Fibroblast of lung (primary cell): ENCODE data around the gene NUP205. TPM values are rescaled to one million over a fixed set of nuclear protein-coding genes. Genes with fewer than 3 reads are reported as not detected.

Experiments
- DNase-seq, 2 donors: peaks; one replicate each; pipeline versions ENCODE4 v3.0.0 to v3.0.0-alpha.2; 2010; ENCODE audit warnings: low read depth in 2 of 2
- H2AFZ ChIP-seq: 2 replicates; pipeline ENCODE4 v1.5.1; 2012; ENCODE audit warnings: low read length, control low read depth, inconsistent platforms
- H3K27ac ChIP-seq: 2 replicates; pipeline ENCODE4 v1.5.1; 2011; ENCODE audit warnings: low read length, control low read depth; ENCODE audit not compliant: insufficient read depth
- H3K27me3 ChIP-seq: 2 replicates; pipeline ENCODE4 v1.5.1; 2011; ENCODE audit warnings: mild to moderate bottlenecking, low read length; ENCODE audit not compliant: control insufficient read depth, insufficient read depth
- H3K36me3 ChIP-seq: 2 replicates; pipeline ENCODE4 v1.5.1; 2011; ENCODE audit warnings: low read length; ENCODE audit not compliant: control insufficient read depth, insufficient read depth
- H3K4me1 ChIP-seq: 2 replicates; pipeline ENCODE4 v1.5.1; 2011; ENCODE audit warnings: low read length; ENCODE audit not compliant: control insufficient read depth, insufficient read depth; ENCODE audit errors: extremely low read depth
- H3K4me2 ChIP-seq: 2 replicates; pipeline ENCODE4 v1.5.1; 2011; ENCODE audit warnings: low read length, control low read depth; ENCODE audit not compliant: insufficient read depth; ENCODE audit errors: extremely low read depth
- H3K4me3 ChIP-seq, 4 experiments: fragments of 200-600 bp in 1 of 4; sonication (generic) in 1 of 4; replicated peaks in 1 of 4; 2 replicates each; pipeline ENCODE4 v1.5.1; 2011 to 2016; ENCODE audit warnings: low read length in 4 of 4, low read depth in 3 of 4, mild to moderate bottlenecking in 3 of 4, control low read depth in 2 of 4, inconsistent platforms in 1 of 4, mixed read lengths in 1 of 4; ENCODE audit not compliant: insufficient read depth in 1 of 4; ENCODE audit errors: control extremely low read depth in 1 of 4
- H3K79me2 ChIP-seq: 2 replicates; pipeline ENCODE4 v1.5.1; 2012; ENCODE audit warnings: mild to moderate bottlenecking, low read length, inconsistent platforms; ENCODE audit not compliant: control insufficient read depth, insufficient read depth
- H3K9ac ChIP-seq: 2 replicates; pipeline ENCODE4 v1.5.1; 2011; ENCODE audit warnings: mild to moderate bottlenecking, low read length, control low read depth; ENCODE audit not compliant: insufficient read depth
- H3K9me3 ChIP-seq: 2 replicates; pipeline ENCODE4 v1.5.1; 2012; ENCODE audit warnings: low read depth, low read length; ENCODE audit not compliant: control insufficient read depth, insufficient read depth
- H4K20me1 ChIP-seq: 2 replicates; pipeline ENCODE4 v1.5.1; 2011; ENCODE audit warnings: low read length; ENCODE audit not compliant: control insufficient read depth, insufficient read depth; ENCODE audit errors: extremely low read depth
- CTCF ChIP-seq, 2 donors: IDR thresholded peaks in 1 of 2; conservative IDR thresholded peaks in 1 of 2; 1 replicate in 1 of 2; 2 replicates in 1 of 2; pipeline ENCODE4 v1.5.1; 2011 to 2012; ENCODE audit warnings: low read length in 2 of 2, control low read depth in 1 of 2, inconsistent platforms in 1 of 2, low read depth in 1 of 2, mild to moderate bottlenecking in 1 of 2
- EZH2 ChIP-seq: IDR thresholded peaks from 2 replicates; pipeline ENCODE4 v1.5.1; 2012; ENCODE audit warnings: low read length, control low read depth, mild to moderate bottlenecking; ENCODE audit errors: missing control alignments
- polyA plus RNA-seq, 2 donors: library from polyadenylated mRNA; depleted of rRNA in 1 of 2; stranded (reverse) in 1 of 2; unstranded in 1 of 2; fragments of >200 nt; gene quantifications; 2 replicates each; pipeline ENCODE4 v1.2.1, GENCODE V29; 2011 to 2012; ENCODE audit warnings: missing spikeins in 1 of 2
- total RNA-seq: library from RNA; depleted of rRNA; stranded (reverse); fragments of >200 nt; gene quantifications from 2 replicates; pipeline ENCODE4 v1.2.1, GENCODE V29; 2014

The NUP205 gene
- total and polyA plus RNA-seq, 2 donors (not counting 1 experiment from before 2014, with no cell fraction given) = 28.1 to 36.7 TPM

GRCh38 chr7:135661311-135662122 is 103.8 kb downstream of the NUP205 start:
- H3K27ac ChIP-seq = peak overlapping the region; percentile 98
- DNase-seq = no peak

GRCh38 chr7:135662123-135662372 is 104.3 kb downstream of the NUP205 start:
- no peaks in the 10 kb centered on the region for H3K4me1 ChIP-seq
- no peaks in the 10 kb centered on the region for H3K27me3 ChIP-seq
- DNase-seq = no peak
- H3K27ac ChIP-seq = peak overlapping the region; percentile 98
- H3K36me3 ChIP-seq = no peaks in the 10 kb centered on the region
- no peak for TF ChIP-seq CTCF (conservative IDR thresholded peaks at IDR 0.05 in 1 of 2, IDR thresholded peaks at IDR 0.05 in 1 of 2; ENCODE audit: low read depth in 1 of 2, low read length in 2 of 2)
- no peak for TF ChIP-seq EZH2
- peak overlapping the region; percentile 62 for H3K4me2 ChIP-seq
- H2AFZ ChIP-seq = peak overlapping the region; percentile 89
- H3K79me2 ChIP-seq = peaks cover 34% of the 10 kb centered on the region
- H4K20me1 ChIP-seq = no peaks in the 10 kb centered on the region
- peak overlapping the region; percentile 45 for H3K9ac ChIP-seq
- peak overlapping the region; percentile 32 to 95 (median 70) for H3K4me3 ChIP-seq
- H3K9me3 ChIP-seq = no peaks in the 10 kb centered on the region

More at GRCh38 chr7:135661311-135662122, 103.8 kb downstream of the NUP205 start:
- peak overlapping the region; percentile 89 for H2AFZ ChIP-seq
- no peaks in the 10 kb centered on the region for H4K20me1 ChIP-seq
- peaks cover 29% of the 10 kb centered on the region for H3K79me2 ChIP-seq
- peak overlapping the region; percentile 45 for H3K9ac ChIP-seq
- no peaks in the 10 kb centered on the region for H3K9me3 ChIP-seq
- no peaks in the 10 kb centered on the region for H3K4me1 ChIP-seq
- H3K4me3 ChIP-seq = peak overlapping the region; percentile 32 to 95 (median 70)
- peak overlapping the region; percentile 62 for H3K4me2 ChIP-seq
- H3K36me3 ChIP-seq = no peaks in the 10 kb centered on the region
- no peaks in the 10 kb centered on the region for H3K27me3 ChIP-seq
- TF ChIP-seq CTCF (conservative IDR thresholded peaks at IDR 0.05 in 1 of 2, IDR thresholded peaks at IDR 0.05 in 1 of 2; ENCODE audit: low read depth in 1 of 2, low read length in 2 of 2) (no peak), EZH2 (no peak)

GRCh38 chr7:135662373-135663114 is 104.8 kb downstream of the NUP205 start, which contains the start of gene STMP1:
STMP1 (plus strand) TSS chr7:135662514.
- H3K27me3 ChIP-seq = no peaks in the 10 kb centered on the region
- H3K4me2 ChIP-seq = peak within 1 kb of the TSS; percentile 62
- H3K4me1 ChIP-seq = no peaks in the 10 kb centered on the region
- no peaks in the 10 kb centered on the region for H4K20me1 ChIP-seq
- peak; percentile 94 to 95 for DNase-seq
- peak within 1 kb of the TSS; percentile 97 for H3K9ac ChIP-seq
- peak within 1 kb of the TSS; percentile 98 for H3K27ac ChIP-seq
- peak within 1 kb of the TSS; percentile 77 to 95 (median 82) for H3K4me3 ChIP-seq
- peaks cover 38% of the 10 kb centered on the region for H3K79me2 ChIP-seq
- H3K9me3 ChIP-seq = no peaks in the 10 kb centered on the region
- H3K36me3 ChIP-seq = no peaks in the 10 kb centered on the region
- TF ChIP-seq CTCF (conservative IDR thresholded peaks at IDR 0.05 in 1 of 2, IDR thresholded peaks at IDR 0.05 in 1 of 2; ENCODE audit: low read depth in 1 of 2, low read length in 2 of 2) = peak; percentile 53 to 68
- no peak for TF ChIP-seq EZH2
- H2AFZ ChIP-seq = peak within 1 kb of the TSS; percentile 89
